ENCODE results near the gene TNRC6C.
"Not testable (repeated sequence)": the region's sequence is repeated elsewhere in the genome, so short reads cannot be mapped to it uniquely, and the experiment has no call there.

The TNRC6C gene

GRCh38 chr17:78127888-78128550 is 169.5 kb downstream of the TNRC6C start:
- DNase-seq: peak in 1 of 5 experiments; percentile 44

GRCh38 chr17:78128551-78129350 is 170.2 kb downstream of the TNRC6C start, which contains the start of gene TMC6:
Gene TMC6 (minus strand): TSS chr17:78128755. CDS start chr17:78126832, 1,923 bp downstream.
- peak in 3 of 5 experiments; percentile 67 to 89 (median 83) for DNase-seq

GRCh38 chr17:78129351-78130089 is 171.0 kb downstream of the TNRC6C start:
- DNase-seq: peak in 2 of 5 experiments; percentile 42 to 91

- DNase-seq: peak in 1 of 5 experiments; percentile 24
Measured at GRCh38 chr17:78130090-78130436, 171.6 kb downstream of the TNRC6C start.

- DNase-seq: peak in 3 of 5 experiments; percentile 77 to 98 (median 95)
Measured at GRCh38 chr17:78130437-78131101, 172.1 kb downstream of the TNRC6C start, which contains the start of gene TMC8. Gene TMC8 (plus strand): TSS chr17:78130771. CDS start chr17:78131589, 818 bp downstream.

- peak in 2 of 5 experiments; percentile 50 to 73 for DNase-seq
Measured at GRCh38 chr17:78131172-78132083, 172.9 kb downstream of the TNRC6C start.

GRCh38 chr17:78132084-78132676 is 173.7 kb downstream of the TNRC6C start:
- DNase-seq: peak in 3 of 5 experiments; percentile 59 to 90 (median 83)

- no peak for DNase-seq
Measured at GRCh38 chr17:78132767-78133178, 174.3 kb downstream of the TNRC6C start.

- DNase-seq: peak in 1 of 5 experiments; percentile 41
Measured at GRCh38 chr17:78133179-78133951, 174.9 kb downstream of the TNRC6C start.

GRCh38 chr17:78133971-78134898 is 175.7 kb downstream of the TNRC6C start:
- peak in 4 of 5 experiments; percentile 61 to 91 (median 78) for DNase-seq

- no peak for DNase-seq
Measured at GRCh38 chr17:78134899-78135385, 176.4 kb downstream of the TNRC6C start.

- DNase-seq: no peak
Measured at GRCh38 chr17:78135858-78136500, 177.5 kb downstream of the TNRC6C start.

GRCh38 chr17:78137392-78138203 is 179.1 kb downstream of the TNRC6C start:
- peak in 3 of 5 experiments; percentile 50 to 85 (median 51) for DNase-seq

- no peak for DNase-seq
Measured at GRCh38 chr17:78138204-78139060, 179.9 kb downstream of the TNRC6C start.

GRCh38 chr17:78139861-78140168 is 181.3 kb downstream of the TNRC6C start:
- not testable (repeated sequence) for DNase-seq

Data from T-helper 2 cell (primary cell).